Prostate gland (tissue), 2 donors: Measurements from ENCODE around the gene NDUFAF4. TPM values are rescaled to one million over a fixed set of nuclear protein-coding genes. Genes with fewer than 3 reads are reported as not detected.

Experiments used
- DNase-seq: peaks from one replicate; pipeline ENCODE4 v3.0.0-alpha.2; 2019; ENCODE audit warnings: low spot score
- H3K27ac ChIP-seq, 2 donors: fragments of 200-600 bp; sonication (generic); 2 replicates each; pipeline ENCODE4 v1.5.1; 2017 to 2019
- H3K27me3 ChIP-seq: fragments of 200-600 bp; sonication (generic); replicated peaks from 2 replicates; pipeline ENCODE4 v1.5.1; 2019; ENCODE audit not compliant: insufficient read depth
- H3K36me3 ChIP-seq, 2 donors: fragments of 200-600 bp; sonication (generic); 1 replicate in 1 of 2; 2 replicates in 1 of 2; pipeline versions ENCODE4 v1.5.1 to v1.8.1; 2017 to 2019
- H3K4me1 ChIP-seq: fragments of 200-600 bp; sonication (generic); replicated peaks from 2 replicates; pipeline ENCODE4 v1.5.1; 2019
- H3K4me3 ChIP-seq, 2 donors: fragments of 200-600 bp; sonication (generic); 2 replicates each; pipeline ENCODE4 v1.5.1; 2017 to 2019
- H3K9me3 ChIP-seq: fragments of 200-600 bp; sonication (generic); 2 replicates; pipeline ENCODE4 v1.5.1; 2017
- CTCF ChIP-seq, 4 experiments: fragments of 200-600 bp in 2 of 4; fragments of 450-650 bp in 2 of 4; sonication (generic) in 2 of 4; IDR thresholded peaks; 1 replicate in 3 of 4; 2 replicates in 1 of 4; pipeline ENCODE4 v1.5.1; 2016 to 2019; ENCODE audit warnings: antibody characterized with exemption in 4 of 4, mild to moderate bottlenecking in 2 of 4, moderate library complexity in 2 of 4
- POLR2A ChIP-seq: fragments of 450-650 bp; IDR thresholded peaks from one replicate; pipeline ENCODE4 v1.6.1; 2016; ENCODE audit warnings: antibody characterized with exemption, mild to moderate bottlenecking
- POLR2AphosphoS5 ChIP-seq: sonication (generic); formaldehyde crosslinking; IDR thresholded peaks from one replicate; pipeline ENCODE4 v1.6.1; 2017; ENCODE audit warnings: antibody characterized with exemption
- WGBS: methylation state at CpG from one replicate; pipeline ENCODE4 v1.1.5; 2018; 5-methylcytosine and 5-hydroxymethylcytosine counted together
- intact Hi-C: fragments of 100-400 bp; cut with DNase I; formaldehyde crosslinking; loops from one replicate; pipeline ENCODE4 v1.14.2; 2022
- total RNA-seq, 2 donors: library from RNA; depleted of rRNA; stranded (reverse); fragments of >200 nt; gene quantifications; one replicate each; pipeline ENCODE4 v1.1.0, GENCODE V29; 2016

NDUFAF4 gene
- total RNA-seq, 2 donors from 2014 or later = 15.6 to 29.9 TPM

DNA sequence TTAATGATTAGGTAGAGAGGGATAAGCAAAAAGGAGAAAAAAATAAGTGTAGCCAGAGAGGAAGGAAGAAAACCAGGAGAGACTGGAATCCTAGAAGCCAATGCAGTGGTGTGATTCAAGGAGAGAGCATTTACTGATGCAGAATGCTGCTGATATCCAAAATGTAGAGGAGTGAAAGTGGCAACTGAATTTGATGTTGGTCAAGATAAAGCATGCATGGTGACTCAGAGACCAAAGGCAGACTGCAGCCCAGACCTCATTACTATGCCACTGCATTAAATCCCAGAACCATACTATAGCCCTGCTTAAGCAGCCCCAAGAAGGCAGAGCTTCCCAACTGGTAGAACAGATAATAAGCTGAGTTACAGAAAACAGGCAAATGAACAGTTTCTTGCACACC, 42.6 kb upstream of the NDUFAF4 start:
- no peaks in the 10 kb centered on the region for H3K36me3 ChIP-seq
- H3K27ac ChIP-seq = no peak overlapping the region
- no peak overlapping the region for H3K4me3 ChIP-seq
- DNase-seq = no peak
- H3K27me3 ChIP-seq = no peaks in the 10 kb centered on the region
- H3K4me1 ChIP-seq = no peaks in the 10 kb centered on the region
- no peak for TF ChIP-seq CTCF (IDR thresholded peaks at IDR 0.05)
- no peak for TF ChIP-seq POLR2AphosphoS5
- no peak for TF ChIP-seq POLR2A
- H3K9me3 ChIP-seq = no peaks in the 10 kb centered on the region
- intact Hi-C loops = no loop called here

DNA sequence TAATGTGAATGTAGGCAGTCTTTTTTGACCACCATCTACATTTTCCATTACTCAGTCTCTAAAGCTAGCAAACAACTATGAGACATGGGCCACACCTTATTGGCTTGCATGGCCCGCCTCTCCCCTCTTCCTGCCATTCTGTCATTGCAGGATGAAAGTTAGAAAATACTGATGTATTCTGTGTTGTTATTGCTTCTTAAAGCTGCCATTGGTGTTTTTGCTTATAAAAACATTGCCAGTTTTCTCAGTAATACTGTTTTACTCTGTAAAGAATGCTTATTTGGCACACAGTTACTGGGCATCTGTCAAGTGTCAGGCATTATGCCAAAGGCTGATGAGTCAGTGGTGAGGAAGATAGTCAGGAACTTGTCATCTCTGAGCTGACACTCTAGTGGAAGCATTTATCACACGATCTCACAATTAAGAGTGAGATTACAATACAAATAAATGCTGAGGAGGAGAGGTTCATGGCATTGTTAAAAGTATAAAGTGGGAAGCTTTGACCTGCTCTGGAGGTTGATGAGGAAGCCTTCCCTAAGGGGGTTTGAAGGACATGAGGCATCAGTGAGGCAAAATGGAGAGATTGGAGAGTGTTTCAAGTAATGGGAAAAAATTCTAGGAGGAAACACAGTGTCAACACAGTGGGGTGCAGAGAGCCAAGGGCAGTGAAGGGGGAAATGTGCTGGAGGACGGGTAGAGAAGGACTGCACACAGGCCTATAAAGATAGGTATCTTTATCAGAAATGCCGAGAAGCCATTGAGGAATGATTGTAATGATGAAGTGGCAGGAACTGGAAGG, 41.5 kb upstream of the NDUFAF4 start:
- TF ChIP-seq POLR2A (no peak), CTCF (IDR thresholded peaks at IDR 0.05) (no peak), POLR2AphosphoS5 (no peak)
- Histone ChIP-seq H3K36me3 (no peaks in the 10 kb centered on the region), H3K27me3 (no peaks in the 10 kb centered on the region), H3K9me3 (no peaks in the 10 kb centered on the region), H3K4me1 (no peaks in the 10 kb centered on the region), H3K27ac (no peak overlapping the region), H3K4me3 (no peak overlapping the region)
- 28% methylated on average over 4 of the region's 4 CpGs for WGBS
- intact Hi-C loops = no loop called here
- DNase-seq = no peak

DNA sequence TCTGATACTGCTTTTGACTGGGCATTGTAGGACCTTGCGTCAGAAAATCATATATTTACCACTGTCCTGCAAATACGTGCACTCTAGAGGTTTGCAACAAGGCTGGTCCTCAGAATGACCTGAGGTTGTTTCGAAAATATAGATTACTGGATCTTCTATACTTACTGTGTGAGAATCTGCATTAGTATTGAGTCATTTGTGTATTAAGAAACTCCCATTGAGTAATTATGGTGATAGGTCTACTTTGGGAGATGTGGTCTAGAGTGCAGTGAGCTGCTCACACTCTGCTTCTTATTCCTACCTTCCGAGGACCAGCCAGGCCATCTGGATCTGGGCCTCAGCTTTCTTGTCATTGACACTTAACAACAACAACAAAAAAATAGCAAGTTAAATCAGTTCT, 36.4 kb upstream of the NDUFAF4 start:
- no peaks in the 10 kb centered on the region for H3K27me3 ChIP-seq
- H3K4me1 ChIP-seq = no peaks in the 10 kb centered on the region
- no peak overlapping the region for H3K4me3 ChIP-seq
- WGBS = 87% methylated on average over 4 of the region's 4 CpGs
- TF ChIP-seq POLR2AphosphoS5 (no peak), CTCF (IDR thresholded peaks at IDR 0.05) (no peak), POLR2A (no peak)
- H3K27ac ChIP-seq = no peak overlapping the region
- intact Hi-C loops = no loop called here
- H3K9me3 ChIP-seq = no peaks in the 10 kb centered on the region
- H3K36me3 ChIP-seq = no peaks in the 10 kb centered on the region
- DNase-seq = no peak

DNA sequence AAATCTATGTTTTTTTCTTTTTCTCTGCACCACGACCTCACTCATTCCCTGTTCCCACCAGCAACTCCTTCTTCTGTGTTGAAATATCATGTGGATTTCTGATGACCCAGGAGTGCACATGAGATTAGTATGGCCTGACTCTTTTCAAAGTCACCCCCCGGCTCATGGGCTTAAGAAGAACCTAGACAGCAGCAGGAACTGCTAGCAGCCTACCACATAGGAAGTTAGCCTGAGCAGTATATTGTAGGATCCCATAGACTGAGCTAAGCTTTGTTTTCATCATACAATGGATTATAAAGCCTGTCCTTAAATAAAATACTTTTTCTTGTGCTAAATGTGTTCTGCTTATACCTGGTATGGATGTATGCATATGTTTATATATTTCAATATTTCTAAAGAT, 33.5 kb upstream of the NDUFAF4 start:
- Histone ChIP-seq H3K27me3 (no peaks in the 10 kb centered on the region), H3K36me3 (no peaks in the 10 kb centered on the region), H3K9me3 (no peaks in the 10 kb centered on the region), H3K4me3 (no peak overlapping the region), H3K4me1 (no peaks in the 10 kb centered on the region), H3K27ac (no peak overlapping the region)
- TF ChIP-seq POLR2A = no peak
- TF ChIP-seq POLR2AphosphoS5 = no peak
- TF ChIP-seq CTCF (IDR thresholded peaks at IDR 0.05) = no peak
- DNase-seq = no peak
- intact Hi-C loops = no loop called here
- WGBS = 54% methylated on average over 2 of the region's 2 CpGs

- TF ChIP-seq POLR2A = no peak
- TF ChIP-seq CTCF (IDR thresholded peaks at IDR 0.05) = no peak
- no peak for TF ChIP-seq POLR2AphosphoS5
- H3K4me3 ChIP-seq = no peak overlapping the region
- WGBS = 71% methylated on average over 2 of the region's 2 CpGs
- H3K4me1 ChIP-seq = no peaks in the 10 kb centered on the region
- intact Hi-C loops = no loop called here
- no peaks in the 10 kb centered on the region for H3K9me3 ChIP-seq
- H3K36me3 ChIP-seq = no peaks in the 10 kb centered on the region
- DNase-seq = no peak
- H3K27ac ChIP-seq = no peak overlapping the region
- no peaks in the 10 kb centered on the region for H3K27me3 ChIP-seq
Observed at GRCh38 chr6:96929741-96930140, 32.0 kb upstream of the NDUFAF4 start.
